ENCODE data around the gene CES4A. TPM values are rescaled to one million over a fixed set of nuclear protein-coding genes. Genes with fewer than 3 reads are reported as not detected.

CES4A gene
- total RNA-seq, 4 donors from 2014 or later = 2.7 to 4.0 (median 3.3) TPM

GRCh38 chr16:67015313-67015731, 26.9 kb downstream of the CES4A start:
- Histone ChIP-seq H3K27ac (replicated peaks in 1 of 4) (no peak overlapping the region), H3K4me1 (peaks cover 15 to 25% (median 20%) of the 10 kb centered on the region in 4 donors), H3K36me3 (no peaks in the 10 kb centered on the region), H3K27me3 (no peaks in the 10 kb centered on the region), H3K9me3 (no peaks in the 10 kb centered on the region), H3K4me3 (no peak overlapping the region)
- 98% methylated on average over 9 of the region's 9 CpGs for WGBS
- intact Hi-C loops (cut with DNase I) = loop anchor here (5.0 kb wide), 1 partner anchor 142 kb away; the partner anchor contains the start of genes FBXL8 and TRADD
- DNase-seq (ENCODE audit: extremely low spot score) = no peak
- TF ChIP-seq POLR2A (IDR thresholded peaks at IDR 0.05; ENCODE audit: low read depth) (no peak), POLR2AphosphoS5 (IDR thresholded peaks at IDR 0.05) (no peak), CTCF (IDR thresholded peaks at IDR 0.05) (no peak), EP300 (IDR thresholded peaks at IDR 0.05) (no peak)

DNA sequence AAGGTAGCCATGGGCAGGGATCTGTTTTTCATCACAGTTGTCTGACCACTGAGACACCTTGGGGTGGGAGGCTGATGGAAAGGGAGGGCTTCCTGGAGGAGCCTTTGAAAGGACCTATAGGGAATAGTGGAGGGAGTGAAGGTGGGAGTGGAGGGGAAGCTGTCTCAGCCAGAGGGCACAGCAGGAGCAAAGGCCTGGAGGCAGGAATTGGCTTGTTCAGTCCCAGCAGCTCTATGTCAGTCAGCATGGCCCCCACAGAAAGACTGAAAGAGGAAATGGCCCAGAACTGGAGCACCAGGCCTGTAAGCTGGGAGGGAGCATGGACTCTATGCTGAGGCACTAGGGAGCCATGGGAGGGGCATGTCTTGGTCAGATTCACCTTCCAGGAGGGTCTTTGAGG, 27.8 kb downstream of the CES4A start:
- TF ChIP-seq EP300 (IDR thresholded peaks at IDR 0.05) (no peak), CTCF (IDR thresholded peaks at IDR 0.05) (no peak), POLR2A (IDR thresholded peaks at IDR 0.05; ENCODE audit: low read depth) (no peak), POLR2AphosphoS5 (IDR thresholded peaks at IDR 0.05) (no peak)
- no peak overlapping the region for H3K27ac ChIP-seq (replicated peaks in 1 of 4)
- H3K4me1 ChIP-seq = peaks cover 15 to 25% (median 20%) of the 10 kb centered on the region in 4 donors
- no peak overlapping the region for H3K4me3 ChIP-seq
- no peaks in the 10 kb centered on the region for H3K36me3 ChIP-seq
- no peak for DNase-seq (ENCODE audit: extremely low spot score)
- H3K27me3 ChIP-seq = no peaks in the 10 kb centered on the region
- H3K9me3 ChIP-seq = no peaks in the 10 kb centered on the region
- intact Hi-C loops (cut with DNase I) = loop anchor here (5.0 kb wide), 1 partner anchor 141 kb away; the partner anchor contains the start of genes FBXL8 and TRADD

GRCh38 chr16:67016681-67017420, 28.5 kb downstream of the CES4A start:
- H3K27me3 ChIP-seq = no peaks in the 10 kb centered on the region
- no peak for DNase-seq (ENCODE audit: extremely low spot score)
- 96% methylated on average over 3 of the region's 5 CpGs for WGBS
- H3K27ac ChIP-seq (replicated peaks in 1 of 4) = no peak overlapping the region
- H3K9me3 ChIP-seq = no peaks in the 10 kb centered on the region
- intact Hi-C loops (cut with DNase I) = loop anchor here (5.0 kb wide), 1 partner anchor 140 kb away; the partner anchor contains the start of genes FBXL8 and TRADD
- no peaks in the 10 kb centered on the region for H3K36me3 ChIP-seq
- peaks cover 15 to 25% (median 20%) of the 10 kb centered on the region in 4 donors for H3K4me1 ChIP-seq
- H3K4me3 ChIP-seq = no peak overlapping the region
- no peak for TF ChIP-seq POLR2AphosphoS5 (IDR thresholded peaks at IDR 0.05)
- no peak for TF ChIP-seq CTCF (IDR thresholded peaks at IDR 0.05)
- no peak for TF ChIP-seq EP300 (IDR thresholded peaks at IDR 0.05)
- TF ChIP-seq POLR2A (IDR thresholded peaks at IDR 0.05; ENCODE audit: low read depth) = no peak

DNA sequence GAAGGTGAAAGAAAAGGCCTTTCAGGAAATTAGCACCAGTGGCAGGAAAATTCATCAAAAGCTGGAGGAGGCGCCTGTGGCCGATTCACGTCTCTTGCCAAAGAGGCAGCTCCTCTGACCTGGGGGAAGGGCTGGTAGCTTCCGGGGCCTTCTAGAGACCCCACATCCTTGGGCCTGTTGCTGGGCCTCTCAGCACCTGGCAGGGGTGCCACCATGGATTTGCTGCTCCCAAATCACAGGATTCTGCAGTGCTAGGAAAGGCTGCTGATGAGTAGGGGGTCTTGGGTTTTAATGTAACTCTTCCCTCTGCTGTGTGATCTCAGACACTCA, 29.0 kb downstream of the CES4A start:
- TF ChIP-seq POLR2A (IDR thresholded peaks at IDR 0.05; ENCODE audit: low read depth) (no peak), CTCF (IDR thresholded peaks at IDR 0.05) (no peak), EP300 (IDR thresholded peaks at IDR 0.05) (no peak), POLR2AphosphoS5 (IDR thresholded peaks at IDR 0.05) (no peak)
- intact Hi-C loops (cut with DNase I) = loop anchor here (5.0 kb wide), 1 partner anchor 140 kb away; the partner anchor contains the start of genes FBXL8 and TRADD
- DNase-seq (ENCODE audit: extremely low spot score) = no peak
- H3K27ac ChIP-seq (replicated peaks in 1 of 4) = no peak overlapping the region
- 88% methylated on average over 4 of the region's 4 CpGs for WGBS
- no peaks in the 10 kb centered on the region for H3K9me3 ChIP-seq
- H3K36me3 ChIP-seq = no peaks in the 10 kb centered on the region
- no peaks in the 10 kb centered on the region for H3K27me3 ChIP-seq
- H3K4me1 ChIP-seq = peaks cover 15 to 25% (median 20%) of the 10 kb centered on the region in 4 donors
- no peak overlapping the region for H3K4me3 ChIP-seq
